Dendritic cell treated with granulocyte-macrophage colony-stimulating factor and Interleukin-4, amounts not matched to agents 40 ng/mL and 50 ng/mL, for 4 days (primary cell): ENCODE data around the gene BCAS4.
A peak's percentile ranks its signal among the peaks of the same experiment; 100 is the strongest.

Source experiments
- H3K27ac Mint-ChIP-seq: one replicate; pipeline ENCODE4 v1.8.0; 2022; ENCODE audit warnings: mild to moderate bottlenecking, mixed read lengths
- H3K27me3 Mint-ChIP-seq: one replicate; pipeline ENCODE4 v1.8.0; 2022; ENCODE audit warnings: mild to moderate bottlenecking, mixed read lengths
- H3K36me3 Mint-ChIP-seq: one replicate; pipeline ENCODE4 v1.8.0; 2022; ENCODE audit warnings: low read depth, mixed read lengths
- H3K4me1 Mint-ChIP-seq: one replicate; pipeline ENCODE4 v1.8.0; 2022; ENCODE audit warnings: low read depth, mixed read lengths
- H3K4me3 Mint-ChIP-seq: one replicate; pipeline ENCODE4 v1.8.0; 2022; ENCODE audit warnings: mild to moderate bottlenecking, moderate library complexity, mixed read lengths
- H3K9me3 Mint-ChIP-seq: one replicate; pipeline ENCODE4 v1.8.0; 2022; ENCODE audit warnings: mixed read lengths
- intact Hi-C: fragments of 100-400 bp; cut with micrococcal nuclease; formaldehyde crosslinking; loops from one replicate; pipeline ENCODE4 v1.15.0; 2022

The BCAS4 gene, protein sequence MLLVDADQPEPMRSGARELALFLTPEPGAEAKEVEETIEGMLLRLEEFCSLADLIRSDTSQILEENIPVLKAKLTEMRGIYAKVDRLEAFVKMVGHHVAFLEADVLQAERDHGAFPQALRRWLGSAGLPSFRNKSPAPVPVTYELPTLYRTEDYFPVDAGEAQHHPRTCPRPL

DNA sequence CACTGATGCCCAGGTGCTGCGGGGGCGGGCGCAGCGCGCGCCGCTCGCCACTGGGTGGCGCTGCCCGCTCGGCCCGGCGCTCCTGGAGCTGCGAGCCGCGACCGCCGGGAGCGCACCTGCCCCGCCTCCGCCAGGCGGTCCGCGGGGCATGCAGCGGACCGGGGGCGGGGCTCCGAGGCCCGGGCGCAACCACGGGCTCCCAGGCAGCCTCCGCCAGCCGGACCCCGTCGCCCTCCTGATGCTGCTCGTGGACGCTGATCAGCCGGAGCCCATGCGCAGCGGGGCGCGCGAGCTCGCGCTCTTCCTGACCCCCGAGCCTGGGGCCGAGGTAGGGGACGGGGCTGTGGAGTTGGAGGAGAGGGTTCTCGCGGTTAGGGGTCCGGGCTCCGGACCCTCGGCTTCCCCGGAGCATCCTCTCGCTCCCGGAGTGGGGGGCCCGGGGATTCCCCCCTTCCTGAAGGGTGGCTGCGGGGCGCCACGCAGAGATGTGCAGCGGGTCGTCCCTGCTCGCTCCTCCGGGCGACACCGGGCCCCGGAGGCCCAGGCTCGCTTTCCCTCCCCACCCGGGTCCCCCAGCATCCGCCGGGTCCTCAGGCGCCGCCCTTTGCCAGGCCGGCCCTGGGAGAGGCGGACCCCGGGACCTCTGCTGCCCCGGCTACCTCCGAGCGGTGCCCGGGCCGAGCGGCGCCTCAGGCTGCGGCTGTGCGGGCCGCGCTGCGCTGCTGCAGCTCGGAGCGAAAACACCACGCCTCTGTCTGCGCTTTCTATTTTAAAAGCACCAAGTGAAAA, at the start of gene BCAS4:
TSS of gene BCAS4 (plus strand) at position 216 of the 789 bp plus-strand sequence. CDS start at position 239, 23 bp downstream.
- Mint-ChIP-seq H3K36me3 (no peaks in the 10 kb centered on the region), H3K27me3 (peaks cover 23% of the 10 kb centered on the region), H3K4me3 (peak within 1 kb of the TSS; percentile 58), H3K9me3 (no peaks in the 10 kb centered on the region), H3K4me1 (peaks cover 11% of the 10 kb centered on the region), H3K27ac (no peak within 1 kb of the TSS)
- intact Hi-C loops = loop anchor here (2.0 to 10.0 kb wide), 2 partner anchors 136 to 510 kb away; partner anchors contain the start of gene ADNP

DNA sequence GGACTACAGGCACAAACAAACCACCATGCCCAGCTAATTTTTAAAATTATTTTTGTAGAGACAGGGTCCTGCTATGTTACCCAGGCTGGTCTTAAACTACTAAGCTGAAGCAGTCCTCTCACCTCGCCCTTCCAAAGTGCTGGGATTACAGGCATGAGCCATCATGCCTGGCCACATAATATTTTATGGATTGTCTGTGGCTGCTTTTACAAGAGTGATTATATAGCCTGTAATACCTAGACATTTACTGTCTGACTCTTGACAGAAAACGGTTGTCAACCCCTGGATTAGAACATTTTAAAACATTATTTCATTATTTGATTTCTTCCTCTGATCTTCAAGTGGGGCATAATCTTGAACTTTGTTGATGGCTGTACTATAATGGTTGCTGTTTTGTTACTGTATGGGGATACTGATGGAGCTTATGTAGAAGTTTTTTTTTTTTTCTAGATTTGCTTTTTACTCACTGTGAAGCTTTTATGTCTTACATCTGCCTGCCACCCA, 49.2 kb upstream of the BCAS4 start:
- Mint-ChIP-seq H3K27ac (no peak overlapping the region), H3K27me3 (no peaks in the 10 kb centered on the region)

DNA sequence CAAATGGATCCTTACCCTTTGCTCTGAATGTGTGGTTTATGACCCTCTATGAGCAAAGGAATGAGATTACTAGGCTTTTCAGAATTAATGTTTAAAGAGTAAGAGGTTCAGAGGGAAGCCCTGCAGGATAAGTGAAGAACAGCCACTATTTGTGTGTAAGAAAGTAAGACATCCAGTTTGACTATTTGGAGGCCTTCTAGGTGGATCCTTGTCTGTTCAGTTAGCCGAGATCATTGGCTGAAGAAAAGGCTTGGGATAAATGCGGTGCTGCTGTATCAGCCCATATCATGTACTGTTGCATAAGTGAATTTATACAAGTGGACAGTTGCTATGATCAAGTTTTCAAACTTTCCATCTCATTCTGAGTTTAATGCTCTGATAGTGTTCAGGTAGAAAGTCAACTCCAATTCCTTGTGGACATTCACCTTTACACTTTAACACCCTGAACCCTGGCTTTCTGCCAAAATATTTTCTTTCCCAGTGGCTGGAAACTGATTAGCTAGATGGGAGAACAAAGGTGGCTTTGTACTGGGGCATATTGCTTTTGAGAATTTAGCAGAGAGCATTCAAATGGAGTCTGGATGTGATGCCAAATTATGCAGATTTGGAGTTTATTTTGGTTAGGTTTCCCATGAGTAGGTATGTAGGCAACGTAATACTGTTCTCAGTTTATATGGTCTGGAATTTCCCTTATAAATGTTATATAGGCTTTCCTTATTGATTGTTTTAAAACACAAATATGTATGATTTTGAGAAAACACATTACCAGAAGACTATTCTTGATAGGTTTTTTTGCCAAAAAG, 48.5 kb upstream of the BCAS4 start:
- Mint-ChIP-seq H3K27me3 (no peaks in the 10 kb centered on the region), H3K4me3 (no peak overlapping the region), H3K36me3 (no peaks in the 10 kb centered on the region), H3K4me1 (no peaks in the 10 kb centered on the region), H3K9me3 (no peaks in the 10 kb centered on the region), H3K27ac (no peak overlapping the region)
- intact Hi-C loops = no loop called here

More for the DNA sequence above, 49.2 kb upstream of the BCAS4 start:
- intact Hi-C loops = no loop called here
- Mint-ChIP-seq H3K9me3 (no peaks in the 10 kb centered on the region), H3K36me3 (no peaks in the 10 kb centered on the region), H3K4me1 (peaks cover 3% of the 10 kb centered on the region), H3K4me3 (no peak overlapping the region)

DNA sequence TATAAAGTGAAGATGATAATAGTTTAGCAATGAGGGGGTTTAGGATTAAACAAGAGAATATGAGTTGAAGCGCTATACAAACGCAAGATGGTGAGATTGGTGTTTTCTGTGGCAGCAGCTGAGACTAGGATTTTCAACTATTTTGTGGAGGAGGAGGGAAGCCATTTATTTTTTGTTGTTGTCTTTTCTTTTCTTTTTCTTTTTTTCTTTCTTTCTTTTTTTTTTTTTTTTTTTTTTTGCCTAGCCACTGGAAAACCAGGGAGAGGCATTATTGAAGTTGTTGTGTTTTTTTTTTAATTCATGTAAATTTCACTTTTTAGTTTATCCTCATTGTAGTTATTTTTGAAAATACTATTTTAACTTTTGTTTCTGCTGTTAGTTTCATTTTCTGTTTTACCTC, 47.6 kb upstream of the BCAS4 start:
- no peaks in the 10 kb centered on the region for H3K4me1 Mint-ChIP-seq
- no peaks in the 10 kb centered on the region for H3K9me3 Mint-ChIP-seq
- no peak overlapping the region for H3K27ac Mint-ChIP-seq
- no peaks in the 10 kb centered on the region for H3K27me3 Mint-ChIP-seq
- no peak overlapping the region for H3K4me3 Mint-ChIP-seq
- no peaks in the 10 kb centered on the region for H3K36me3 Mint-ChIP-seq
- intact Hi-C loops = no loop called here

DNA sequence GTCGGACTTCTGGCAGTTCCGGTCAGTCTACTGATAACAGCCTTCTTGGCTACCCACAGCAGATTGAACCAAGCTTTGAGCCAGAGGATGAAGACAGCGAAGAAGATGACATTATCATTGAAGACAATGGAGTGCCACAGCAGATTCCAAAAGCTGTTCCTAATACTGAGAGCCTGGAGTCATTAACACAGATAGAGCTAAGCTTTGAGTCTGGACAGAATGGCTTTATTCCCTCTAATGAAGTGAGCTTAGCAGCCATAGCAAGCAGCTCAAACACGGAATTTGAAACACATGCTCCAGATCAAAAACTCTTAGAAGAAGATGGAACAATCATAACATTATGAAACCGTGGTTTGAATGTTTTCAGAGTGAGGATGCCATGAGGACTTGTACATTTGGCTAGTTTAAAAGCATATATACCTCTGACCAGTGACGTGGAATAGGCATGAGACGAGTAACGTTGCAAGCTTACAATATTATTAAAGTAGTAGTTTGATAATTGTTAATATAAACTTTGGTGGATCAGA, 44.7 kb upstream of the BCAS4 start:
- Mint-ChIP-seq H3K4me3 (no peak overlapping the region), H3K27ac (no peak overlapping the region), H3K9me3 (no peaks in the 10 kb centered on the region), H3K36me3 (no peaks in the 10 kb centered on the region), H3K27me3 (no peaks in the 10 kb centered on the region), H3K4me1 (no peaks in the 10 kb centered on the region)
- intact Hi-C loops = no loop called here

DNA sequence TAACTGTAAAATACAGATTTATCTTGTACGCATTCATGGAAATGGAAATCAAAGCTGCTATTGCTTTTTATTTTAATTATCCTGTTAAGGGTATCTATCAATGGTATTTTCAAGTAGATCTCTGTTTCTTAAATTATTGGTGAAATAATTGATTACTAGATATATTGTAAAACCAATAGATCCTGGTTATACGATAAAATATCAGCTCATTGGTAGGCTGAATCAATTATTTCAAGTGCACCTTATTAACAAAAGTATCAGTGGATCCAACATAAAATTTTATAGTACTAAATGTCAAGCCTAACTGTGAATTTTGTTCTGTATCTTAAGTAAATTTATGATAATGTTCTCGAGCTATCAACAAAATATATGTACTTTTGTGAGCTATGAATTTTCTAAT, 41.7 kb upstream of the BCAS4 start:
- H3K4me3 Mint-ChIP-seq = no peak overlapping the region
- no peak overlapping the region for H3K27ac Mint-ChIP-seq
- no peaks in the 10 kb centered on the region for H3K9me3 Mint-ChIP-seq
- no peaks in the 10 kb centered on the region for H3K36me3 Mint-ChIP-seq
- no peaks in the 10 kb centered on the region for H3K27me3 Mint-ChIP-seq
- no peaks in the 10 kb centered on the region for H3K4me1 Mint-ChIP-seq
- intact Hi-C loops = no loop called here

DNA sequence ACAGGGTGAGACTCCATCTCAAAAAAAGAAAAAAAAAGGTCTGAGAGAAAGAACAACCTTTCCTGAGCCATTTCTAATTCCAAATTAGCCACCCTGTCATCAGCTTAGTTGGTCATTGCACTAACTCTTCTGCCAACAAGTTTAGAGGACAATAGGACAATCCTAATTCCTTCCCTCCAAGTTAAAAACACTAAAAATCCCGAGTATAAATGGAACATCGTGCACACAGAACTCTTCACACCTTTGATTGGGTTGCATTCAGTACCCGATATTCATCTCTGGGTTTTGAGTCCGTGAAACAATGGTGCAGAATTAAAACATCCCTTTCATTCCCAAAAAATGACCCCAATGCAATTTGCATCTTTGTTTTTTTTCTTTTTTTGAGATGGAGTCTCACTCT, 40.4 kb upstream of the BCAS4 start:
- no peaks in the 10 kb centered on the region for H3K9me3 Mint-ChIP-seq
- H3K27ac Mint-ChIP-seq = no peak overlapping the region
- peaks cover 3% of the 10 kb centered on the region for H3K4me1 Mint-ChIP-seq

DNA sequence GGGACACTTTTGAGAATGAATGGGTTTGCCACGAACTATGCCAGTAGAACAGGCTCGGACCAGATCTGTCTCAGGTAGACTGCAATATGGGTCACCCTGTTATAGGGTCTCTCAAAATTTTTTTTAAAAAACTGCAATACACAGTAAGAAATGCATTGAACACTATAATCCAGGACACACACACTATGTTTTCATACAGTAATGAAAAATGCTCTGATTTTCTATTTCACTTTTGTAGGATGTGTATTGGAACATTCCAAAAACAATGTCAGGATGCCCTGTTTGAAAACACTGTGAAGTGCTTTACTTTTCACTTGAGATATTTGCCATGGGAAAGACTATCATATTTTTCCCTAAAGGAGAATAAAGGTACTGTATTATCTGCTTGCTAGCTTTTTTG, 38.4 kb upstream of the BCAS4 start:
- Mint-ChIP-seq H3K9me3 (no peaks in the 10 kb centered on the region), H3K27me3 (no peaks in the 10 kb centered on the region), H3K27ac (no peak overlapping the region), H3K4me3 (no peak overlapping the region), H3K36me3 (no peaks in the 10 kb centered on the region), H3K4me1 (peaks cover 8% of the 10 kb centered on the region)
- intact Hi-C loops = no loop called here

More for the DNA sequence above, 40.4 kb upstream of the BCAS4 start:
- intact Hi-C loops = no loop called here
- H3K27me3 Mint-ChIP-seq = no peaks in the 10 kb centered on the region
- H3K36me3 Mint-ChIP-seq = no peaks in the 10 kb centered on the region
- H3K4me3 Mint-ChIP-seq = no peak overlapping the region

DNA sequence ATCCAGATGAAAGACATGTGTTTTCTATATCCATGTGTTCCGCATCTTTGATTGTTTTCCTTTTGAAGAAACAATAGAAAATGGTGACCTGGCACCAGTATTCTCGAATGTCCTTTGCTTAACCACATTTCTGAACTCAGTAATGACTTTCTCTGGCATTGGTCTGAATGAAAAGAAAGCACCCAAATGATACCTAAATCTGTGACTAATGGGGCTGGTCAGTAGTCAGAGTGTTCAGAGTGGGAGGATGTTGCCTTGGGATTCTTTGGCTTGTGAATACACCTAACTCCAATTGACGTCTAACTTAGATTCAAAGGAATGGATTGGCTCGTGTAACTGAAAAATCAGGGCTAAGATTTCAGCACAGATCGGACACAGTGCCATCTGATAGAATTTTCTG, 36.4 kb upstream of the BCAS4 start:
- Mint-ChIP-seq H3K36me3 (no peaks in the 10 kb centered on the region), H3K9me3 (no peaks in the 10 kb centered on the region), H3K4me3 (no peak overlapping the region), H3K27ac (no peak overlapping the region), H3K27me3 (peaks cover 2% of the 10 kb centered on the region), H3K4me1 (peaks cover 8% of the 10 kb centered on the region)
- intact Hi-C loops = no loop called here

DNA sequence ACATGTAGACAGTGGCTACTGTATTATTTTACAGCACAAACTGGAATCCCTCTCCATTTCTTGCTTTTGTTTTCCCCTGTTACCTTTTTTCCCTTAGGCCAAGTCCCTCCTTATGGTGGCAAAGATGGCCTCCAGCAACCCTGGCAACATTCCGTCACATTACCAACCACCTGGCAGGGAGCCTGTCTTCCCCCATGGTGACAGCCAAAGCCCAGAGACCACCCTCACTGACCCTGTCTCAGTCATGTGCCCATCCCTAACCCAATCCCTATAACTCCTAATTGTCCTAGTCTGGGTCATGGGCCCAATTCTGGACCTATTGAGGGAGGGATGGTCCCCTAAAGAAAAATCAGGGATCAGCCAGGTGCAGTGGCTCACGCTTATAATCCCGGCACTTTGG, 35.9 kb upstream of the BCAS4 start:
- Mint-ChIP-seq H3K27me3 (peaks cover 2% of the 10 kb centered on the region), H3K27ac (no peak overlapping the region), H3K4me3 (no peak overlapping the region), H3K36me3 (no peaks in the 10 kb centered on the region), H3K9me3 (no peaks in the 10 kb centered on the region), H3K4me1 (peaks cover 8% of the 10 kb centered on the region)
- intact Hi-C loops = no loop called here

DNA sequence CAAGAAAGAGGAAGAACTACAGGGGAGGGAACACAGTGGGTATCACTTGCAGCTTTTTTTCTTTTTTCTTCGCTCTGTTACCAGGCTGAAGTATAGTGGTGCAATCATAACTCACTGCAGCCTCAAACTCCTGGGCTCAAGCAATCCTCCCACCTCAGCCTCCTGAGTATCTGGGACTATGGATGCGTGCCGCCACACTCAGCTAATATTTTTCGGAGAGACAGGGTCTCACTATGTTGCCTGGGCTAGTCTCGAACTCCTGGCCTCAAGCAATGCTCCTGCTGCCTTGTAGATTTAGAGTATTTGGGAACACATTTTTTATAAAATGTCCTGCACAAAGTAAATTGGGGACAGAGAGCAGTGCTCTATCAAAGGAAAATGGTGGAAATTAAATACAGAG, 35.2 kb upstream of the BCAS4 start:
- peaks cover 2% of the 10 kb centered on the region for H3K27me3 Mint-ChIP-seq
- intact Hi-C loops = no loop called here
- no peak overlapping the region for H3K27ac Mint-ChIP-seq
- H3K36me3 Mint-ChIP-seq = no peaks in the 10 kb centered on the region
- H3K4me3 Mint-ChIP-seq = no peak overlapping the region
- no peaks in the 10 kb centered on the region for H3K9me3 Mint-ChIP-seq
- peaks cover 8% of the 10 kb centered on the region for H3K4me1 Mint-ChIP-seq

DNA sequence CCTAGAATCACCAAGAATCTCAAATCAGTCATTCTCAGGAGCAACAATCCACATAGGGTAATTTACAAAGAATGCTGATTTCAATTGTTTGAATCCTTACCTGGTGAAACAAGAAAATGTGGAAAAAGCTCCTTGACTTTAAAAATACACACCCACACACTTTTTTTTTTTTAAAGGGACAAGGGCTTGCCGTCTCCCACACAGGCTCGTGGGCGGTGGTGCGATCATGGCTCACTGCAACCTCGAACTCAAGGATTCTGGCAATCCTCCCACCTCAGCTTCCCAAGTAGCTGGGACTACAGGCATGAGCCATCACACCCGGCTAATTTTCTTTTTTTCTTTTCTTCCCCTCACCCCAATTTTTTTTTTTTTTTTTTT, 32.8 kb upstream of the BCAS4 start:
- intact Hi-C loops = no loop called here
- H3K9me3 Mint-ChIP-seq = no peaks in the 10 kb centered on the region
- peaks cover 8% of the 10 kb centered on the region for H3K4me1 Mint-ChIP-seq
- peaks cover 2% of the 10 kb centered on the region for H3K27me3 Mint-ChIP-seq
- no peak overlapping the region for H3K27ac Mint-ChIP-seq
- H3K4me3 Mint-ChIP-seq = no peak overlapping the region
- H3K36me3 Mint-ChIP-seq = no peaks in the 10 kb centered on the region

DNA sequence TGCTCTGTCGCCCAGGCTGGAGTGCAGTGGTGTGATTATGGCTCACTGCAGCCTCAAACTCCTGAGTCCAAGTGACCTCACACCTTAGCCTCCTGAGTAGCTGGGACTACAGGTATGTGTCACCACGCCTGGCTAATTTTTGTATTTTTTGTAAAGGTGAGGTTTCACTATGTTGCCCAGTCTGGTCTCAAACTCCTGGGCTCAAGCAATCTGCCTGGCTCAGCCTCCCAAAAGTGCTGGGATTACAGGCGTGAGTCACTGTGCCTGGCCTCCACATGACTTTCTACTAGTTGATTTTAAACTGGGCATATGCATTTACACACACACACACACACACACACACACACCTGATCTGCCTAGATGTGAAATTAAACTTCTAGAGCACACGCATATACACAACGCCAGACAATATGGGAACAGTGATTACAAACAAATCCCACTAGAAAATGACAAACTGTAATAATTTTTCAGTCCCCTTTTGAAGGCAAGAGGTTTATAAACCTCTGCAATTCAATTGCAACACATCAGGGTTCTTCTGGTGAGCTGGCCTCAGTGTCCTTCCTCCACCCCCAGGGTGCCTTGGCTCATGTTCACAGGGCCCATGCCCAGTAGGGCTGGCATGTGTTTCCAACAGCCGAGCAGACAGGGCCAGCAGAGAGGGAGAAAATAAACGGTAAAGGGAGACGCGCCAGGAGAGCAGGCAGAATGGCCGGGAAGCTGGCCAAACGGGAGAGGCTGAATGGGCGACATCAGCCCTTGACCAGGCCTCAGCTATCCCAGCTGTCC, 32.2 kb upstream of the BCAS4 start:
- Mint-ChIP-seq H3K9me3 (no peaks in the 10 kb centered on the region), H3K27me3 (peaks cover 2% of the 10 kb centered on the region), H3K4me1 (peaks cover 13% of the 10 kb centered on the region), H3K27ac (no peak overlapping the region), H3K4me3 (no peak overlapping the region), H3K36me3 (no peaks in the 10 kb centered on the region)
- intact Hi-C loops = no loop called here
